Endothelial cell of umbilical vein (primary cell): ENCODE results near the gene AMER3. TPM values are rescaled to one million over a fixed set of nuclear protein-coding genes. Genes with fewer than 3 reads are reported as not detected.

Experiments
- BruUV-seq: library from RNA; stranded (reverse); fragments of 400-500 nt; replicated peaks from 2 replicates; lab custom pipeline; 2021; lab: Mats Ljungman, UMichigan
- CTCF ChIA-PET: fragments of 300-600, 350-600 bp; sonication (Branson Sonifier 250); formaldehyde crosslinking; loops from one replicate; lab custom pipeline; 2021; ENCODE audit warnings: antibody characterized with exemption, inconsistent platforms; lab: Charles Lee
- POLR2A ChIA-PET: fragments of 300-600, 350-600 bp; sonication (Branson Sonifier 250); formaldehyde crosslinking; loops from one replicate; lab custom pipeline; 2021; ENCODE audit warnings: antibody characterized with exemption, inconsistent platforms; lab: Charles Lee
- DNase-seq: peaks from one replicate; pipeline ENCODE4 v3.0.0-alpha.2; 2011; ENCODE audit warnings: low read depth, low spot score
- FAIRE-seq: peaks from 2 replicates; lab custom pipeline; 2011; peaks lifted over from hg19 to GRCh38; lab: Jason Lieb, UNC
- H2AFZ ChIP-seq: 2 replicates; pipeline ENCODE4 v1.6.0; 2012; ENCODE audit warnings: low read depth, low read length, control low read depth, inconsistent platforms
- H3K27ac ChIP-seq: 2 replicates; pipeline ENCODE4 v1.5.1; 2011; ENCODE audit warnings: low read depth, mild to moderate bottlenecking, control low read depth, low read length, moderate library complexity; ENCODE audit not compliant: insufficient read depth
- H3K27me3 ChIP-seq, 2 experiments: 2 replicates each; pipeline versions ENCODE4 v1.6.0 to v1.6.1; 2011; ENCODE audit warnings: low read length in 2 of 2, mixed read lengths in 1 of 2; ENCODE audit not compliant: control insufficient read depth in 2 of 2, insufficient read depth in 2 of 2
- H3K36me3 ChIP-seq, 2 experiments: 2 replicates in 1 of 2; 3 replicates in 1 of 2; pipeline ENCODE4 v1.5.1; 2011; ENCODE audit warnings: low read length in 2 of 2, mild to moderate bottlenecking in 1 of 2, moderate library complexity in 1 of 2; ENCODE audit not compliant: control insufficient read depth in 2 of 2, insufficient read depth in 2 of 2; ENCODE audit errors: extremely low read depth in 1 of 2
- H3K4me1 ChIP-seq: 3 replicates; pipeline ENCODE4 v1.5.1; 2011; ENCODE audit warnings: mild to moderate bottlenecking, low read length; ENCODE audit not compliant: control insufficient read depth, insufficient read depth; ENCODE audit errors: extremely low read depth
- H3K4me2 ChIP-seq: 2 replicates; pipeline ENCODE4 v1.6.1; 2011; ENCODE audit warnings: low read length, control low read depth, mixed read lengths; ENCODE audit not compliant: insufficient read depth
- H3K4me3 ChIP-seq, 3 experiments: fragments of 200-600 bp in 1 of 3; sonication (generic), shearing (Covaris generic) in 1 of 3; replicated peaks in 1 of 3; 2 replicates each; pipeline ENCODE4 v1.5.1; 2011 to 2016; ENCODE audit warnings: control low read depth in 3 of 3, low read length in 3 of 3, mild to moderate bottlenecking in 2 of 3, inconsistent platforms in 1 of 3, low read depth in 1 of 3, moderate library complexity in 1 of 3; ENCODE audit not compliant: insufficient read depth in 1 of 3
- H3K79me2 ChIP-seq: 2 replicates; pipeline ENCODE4 v1.6.0; 2012; ENCODE audit warnings: low read length, inconsistent platforms; ENCODE audit not compliant: control insufficient read depth, insufficient read depth
- H3K9ac ChIP-seq: replicated peaks from 2 replicates; pipeline ENCODE3; 2011; ENCODE audit warnings: low read length, control low read depth; ENCODE audit not compliant: insufficient read depth; ENCODE audit errors: extremely low read depth
- H3K9me1 ChIP-seq: replicated peaks from 3 replicates; pipeline ENCODE4 v1.6.0; 2011; ENCODE audit warnings: mild to moderate bottlenecking, low read length; ENCODE audit not compliant: control insufficient read depth, insufficient read depth; ENCODE audit errors: extremely low read depth
- H3K9me3 ChIP-seq: replicated peaks from 2 replicates; pipeline ENCODE4 v1.5.1; 2012; ENCODE audit warnings: low read length, inconsistent platforms; ENCODE audit not compliant: control insufficient read depth, insufficient read depth
- H4K20me1 ChIP-seq: replicated peaks from 2 replicates; pipeline ENCODE3; 2011; ENCODE audit warnings: mild to moderate bottlenecking, low read length; ENCODE audit not compliant: control insufficient read depth, insufficient read depth; ENCODE audit errors: extremely low read depth
- EZH2 ChIP-seq: IDR thresholded peaks from 2 replicates; pipeline ENCODE4 v1.6.1; 2012; ENCODE audit warnings: borderline replicate concordance, low read depth, mild to moderate bottlenecking, moderate library complexity, low read length, inconsistent platforms; ENCODE audit not compliant: severe bottlenecking
- FOS ChIP-seq: IDR thresholded peaks from 2 replicates; pipeline ENCODE4 v1.6.1; 2011; ENCODE audit warnings: mild to moderate bottlenecking, low read length, moderate library complexity, borderline replicate concordance; ENCODE audit not compliant: insufficient read depth
- GATA2 ChIP-seq: IDR thresholded peaks from 2 replicates; pipeline ENCODE4 v1.7.0; 2011; ENCODE audit warnings: low read depth, mild to moderate bottlenecking, moderate library complexity, mixed read lengths, low read length; ENCODE audit not compliant: insufficient read length, insufficient read depth
- JUN ChIP-seq: IDR thresholded peaks from 2 replicates; pipeline ENCODE4 v1.6.1; 2011; ENCODE audit warnings: borderline replicate concordance, low read depth; ENCODE audit not compliant: insufficient read length, insufficient read depth
- MYC ChIP-seq: IDR thresholded peaks from one replicate; pipeline ENCODE4 v1.6.1; 2011; ENCODE audit warnings: mild to moderate bottlenecking, low read depth, low read length
- POLR2A ChIP-seq: IDR thresholded peaks from 2 replicates; pipeline ENCODE4 v1.6.1; 2012; ENCODE audit warnings: low read depth, mild to moderate bottlenecking, control low read depth, low read length
- POLR2AphosphoS5 ChIP-seq: IDR thresholded peaks from 2 replicates; pipeline ENCODE4 v1.6.1; 2012; ENCODE audit warnings: low read depth, mild to moderate bottlenecking, control low read depth, low read length, moderate library complexity; ENCODE audit not compliant: insufficient read depth
- dilution Hi-C: fragments of 300-500 bp; cut with MboI; formaldehyde crosslinking; loops from one replicate; pipeline ENCODE4 v1.15.0; 2019; ENCODE audit warnings: low sequenced_read_pairs; ENCODE audit not compliant: extremely low pct_ligation_motif_present
- intact Hi-C: fragments of 100-400 bp; cut with micrococcal nuclease; formaldehyde crosslinking; loops from one replicate; pipeline ENCODE4 v1.10.0; 2022
- polyA plus RNA-seq, 4 experiments: library from polyadenylated mRNA; depleted of rRNA in 3 of 4; stranded (reverse) in 3 of 4; unstranded in 1 of 4; fragments of >200 nt; gene quantifications; 2 replicates each; pipeline versions ENCODE4 v1.2.1 to v1.2.3, GENCODE V29; 2011 to 2012; ENCODE audit warnings: missing spikeins in 1 of 4
- total RNA-seq: library from RNA; stranded (reverse); gene quantifications from 2 replicates; pipeline ENCODE4 v1.2.3, GENCODE V29; 2021
- TF ChIP-seq, protein P1 (sequence below): IDR thresholded peaks from 2 replicates; pipeline ENCODE4 v1.6.1; 2011; ENCODE audit not compliant: insufficient read depth, insufficient read length
- TF ChIP-seq, protein P2 (sequence below), 2 donors: IDR thresholded peaks; 1 replicate in 1 of 2; 2 replicates in 1 of 2; pipeline ENCODE4 v1.5.1; 2011; ENCODE audit warnings: low read length in 2 of 2, mild to moderate bottlenecking in 2 of 2, moderate library complexity in 2 of 2, control low read depth in 1 of 2, inconsistent platforms in 1 of 2, low read depth in 1 of 2; ENCODE audit not compliant: insufficient read depth in 1 of 2; ENCODE audit errors: extremely low read depth in 1 of 2

Gene AMER3
- total and polyA plus RNA-seq, 2 donors (not counting 3 experiments of a cell fraction or from before 2014, with no cell fraction given), result not detected

DNA sequence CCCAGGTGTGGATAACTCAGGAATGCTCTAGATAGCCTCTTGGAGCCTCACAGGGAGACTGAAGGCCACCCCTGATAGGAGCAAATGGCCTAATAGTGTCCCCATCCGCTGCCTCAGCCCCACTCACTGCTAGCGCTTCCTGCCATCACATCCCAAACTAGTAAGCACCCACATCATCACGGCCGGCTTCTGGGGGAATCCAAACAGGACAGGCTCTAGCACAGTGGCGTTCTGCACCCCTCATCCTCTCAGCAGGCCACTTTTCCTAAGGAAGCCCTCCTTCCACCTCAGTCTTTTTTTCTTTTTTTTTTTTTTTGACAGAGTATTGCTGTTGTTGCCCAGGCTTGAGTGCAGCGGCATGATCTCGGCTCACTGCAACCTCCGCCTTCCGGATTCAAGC lies 6.3 kb upstream of the AMER3 start:
- H3K27me3 ChIP-seq, result no peaks in the 10 kb centered on the region
- no peak overlapping the region for H3K4me3 ChIP-seq
- no peaks in the 10 kb centered on the region for H3K4me1 ChIP-seq
- no peak overlapping the region for H3K27ac ChIP-seq
- TF ChIP-seq POLR2AphosphoS5 (no peak), FOS (no peak), POLR2A (no peak), EZH2 (no peak), GATA2 (no peak), JUN (no peak), MYC (no peak)
- TF ChIP-seq, protein P1, sequence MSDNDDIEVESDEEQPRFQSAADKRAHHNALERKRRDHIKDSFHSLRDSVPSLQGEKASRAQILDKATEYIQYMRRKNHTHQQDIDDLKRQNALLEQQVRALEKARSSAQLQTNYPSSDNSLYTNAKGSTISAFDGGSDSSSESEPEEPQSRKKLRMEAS, result no peak
- TF ChIP-seq, protein P2, sequence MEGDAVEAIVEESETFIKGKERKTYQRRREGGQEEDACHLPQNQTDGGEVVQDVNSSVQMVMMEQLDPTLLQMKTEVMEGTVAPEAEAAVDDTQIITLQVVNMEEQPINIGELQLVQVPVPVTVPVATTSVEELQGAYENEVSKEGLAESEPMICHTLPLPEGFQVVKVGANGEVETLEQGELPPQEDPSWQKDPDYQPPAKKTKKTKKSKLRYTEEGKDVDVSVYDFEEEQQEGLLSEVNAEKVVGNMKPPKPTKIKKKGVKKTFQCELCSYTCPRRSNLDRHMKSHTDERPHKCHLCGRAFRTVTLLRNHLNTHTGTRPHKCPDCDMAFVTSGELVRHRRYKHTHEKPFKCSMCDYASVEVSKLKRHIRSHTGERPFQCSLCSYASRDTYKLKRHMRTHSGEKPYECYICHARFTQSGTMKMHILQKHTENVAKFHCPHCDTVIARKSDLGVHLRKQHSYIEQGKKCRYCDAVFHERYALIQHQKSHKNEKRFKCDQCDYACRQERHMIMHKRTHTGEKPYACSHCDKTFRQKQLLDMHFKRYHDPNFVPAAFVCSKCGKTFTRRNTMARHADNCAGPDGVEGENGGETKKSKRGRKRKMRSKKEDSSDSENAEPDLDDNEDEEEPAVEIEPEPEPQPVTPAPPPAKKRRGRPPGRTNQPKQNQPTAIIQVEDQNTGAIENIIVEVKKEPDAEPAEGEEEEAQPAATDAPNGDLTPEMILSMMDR (IDR thresholded peaks at IDR 0.05; ENCODE audit: extremely low read depth in 1 of 2, insufficient read depth in 1 of 2, low read depth in 1 of 2, low read length in 2 of 2), result no peak
- intact Hi-C loops (no loop called here), dilution Hi-C loops (no loop called here)
- DNase-seq, result no peak
- no peak overlapping the region for H3K9ac ChIP-seq
- POLR2A ChIA-PET, result no interaction called here
- H4K20me1 ChIP-seq, result no peaks in the 10 kb centered on the region
- BruUV-seq, result no TSS peak
- no peaks in the 10 kb centered on the region for H3K9me3 ChIP-seq
- CTCF ChIA-PET, result no interaction called here
- H3K36me3 ChIP-seq, result no peaks in the 10 kb centered on the region
- H3K9me1 ChIP-seq, result no peaks in the 10 kb centered on the region
- no peak overlapping the region for H2AFZ ChIP-seq
- H3K79me2 ChIP-seq, result no peaks in the 10 kb centered on the region
- FAIRE-seq, result no peak
- no peak overlapping the region for H3K4me2 ChIP-seq
